ENCODE measurements around the gene NEURL1.

- TF ChIP-seq GATA2 (IDR thresholded peaks at IDR 0.05; ENCODE audit: low read depth, low read length) (no peak), GATA3 (IDR thresholded peaks at IDR 0.05; ENCODE audit: low read depth, low read length) (no peak)
Measured at GRCh38 chr10:103603382-103603781, 109.9 kb downstream of the NEURL1 start.

All from SH-SY5Y (cell line).